C4-2B (cell line): ENCODE measurements around the gene PSD4.

Experiments used
- ZFX ChIP-seq: fragments of 450-650 bp; IDR thresholded peaks from 2 replicates; pipeline ENCODE4 v1.6.1; 2017
- TF ChIP-seq, protein P1 (sequence below): fragments of 450-650 bp; conservative IDR thresholded peaks from 2 replicates; pipeline ENCODE4 v1.5.1; 2017; ENCODE audit warnings: mild to moderate bottlenecking

DNA sequence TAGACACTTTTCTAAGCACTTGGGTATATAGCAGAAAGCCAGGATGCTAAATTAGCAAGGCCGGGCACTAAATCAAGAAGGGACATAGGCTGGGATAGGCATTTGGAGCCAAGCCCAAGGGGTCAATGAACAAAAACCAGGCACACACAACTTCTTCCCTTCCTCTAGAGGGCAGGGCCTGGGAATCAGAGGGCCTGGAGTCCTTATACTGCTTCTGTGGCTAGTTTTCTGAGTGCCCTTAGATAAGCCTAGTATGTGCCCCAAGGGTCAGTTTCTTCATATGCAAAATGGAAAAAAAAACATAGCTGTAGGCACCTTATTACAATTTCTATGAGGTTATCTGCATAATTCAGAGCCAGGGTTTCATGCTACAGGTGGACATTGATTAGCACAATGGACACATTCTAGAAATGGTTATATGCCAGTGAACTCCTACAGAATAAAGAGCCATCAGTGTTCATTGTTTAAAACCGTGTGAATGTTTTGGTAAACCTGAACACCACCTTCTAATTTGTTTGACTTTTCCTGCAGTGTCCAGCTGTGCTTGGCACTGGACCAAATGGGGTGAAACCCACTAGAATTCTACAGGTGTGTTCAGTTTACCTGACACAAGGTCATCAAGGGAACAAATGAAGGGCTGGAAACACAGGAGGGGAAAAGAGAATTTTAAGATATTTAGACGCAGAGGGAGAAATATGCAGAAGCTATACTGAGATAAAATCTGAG lies 55.4 kb downstream of the PSD4 start:
- TF ChIP-seq, protein P1, sequence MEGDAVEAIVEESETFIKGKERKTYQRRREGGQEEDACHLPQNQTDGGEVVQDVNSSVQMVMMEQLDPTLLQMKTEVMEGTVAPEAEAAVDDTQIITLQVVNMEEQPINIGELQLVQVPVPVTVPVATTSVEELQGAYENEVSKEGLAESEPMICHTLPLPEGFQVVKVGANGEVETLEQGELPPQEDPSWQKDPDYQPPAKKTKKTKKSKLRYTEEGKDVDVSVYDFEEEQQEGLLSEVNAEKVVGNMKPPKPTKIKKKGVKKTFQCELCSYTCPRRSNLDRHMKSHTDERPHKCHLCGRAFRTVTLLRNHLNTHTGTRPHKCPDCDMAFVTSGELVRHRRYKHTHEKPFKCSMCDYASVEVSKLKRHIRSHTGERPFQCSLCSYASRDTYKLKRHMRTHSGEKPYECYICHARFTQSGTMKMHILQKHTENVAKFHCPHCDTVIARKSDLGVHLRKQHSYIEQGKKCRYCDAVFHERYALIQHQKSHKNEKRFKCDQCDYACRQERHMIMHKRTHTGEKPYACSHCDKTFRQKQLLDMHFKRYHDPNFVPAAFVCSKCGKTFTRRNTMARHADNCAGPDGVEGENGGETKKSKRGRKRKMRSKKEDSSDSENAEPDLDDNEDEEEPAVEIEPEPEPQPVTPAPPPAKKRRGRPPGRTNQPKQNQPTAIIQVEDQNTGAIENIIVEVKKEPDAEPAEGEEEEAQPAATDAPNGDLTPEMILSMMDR = no peak
- TF ChIP-seq ZFX = no peak
